Loucy (cell line): Measurements from ENCODE around the gene ZNF48.

Source experiments
- H2AFZ ChIP-seq: fragments of 200-600 bp; sonication (generic); 2 replicates; pipeline ENCODE4 v1.6.0; 2016; ENCODE audit warnings: antibody characterized with exemption, mild to moderate bottlenecking, low read length, moderate library complexity
- H3F3A ChIP-seq: fragments of 200-600 bp; 2 replicates; pipeline ENCODE4 v1.6.0; 2016; ENCODE audit warnings: antibody characterized with exemption, low read depth, mild to moderate bottlenecking
- H3K27me3 ChIP-seq: fragments of 200-600 bp; sonication (generic); 2 replicates; pipeline ENCODE4 v1.6.1; 2014; ENCODE audit warnings: low read length, mild to moderate bottlenecking; ENCODE audit not compliant: insufficient read depth, poor library complexity, severe bottlenecking
- H3K36me3 ChIP-seq: fragments of 200-600 bp; sonication (generic); 2 replicates; pipeline ENCODE4 v1.6.1; 2016; ENCODE audit warnings: low read length; ENCODE audit not compliant: insufficient read depth
- H3K4me1 ChIP-seq: fragments of 200-600 bp; sonication (generic); 2 replicates; pipeline ENCODE4 v1.5.1; 2014; ENCODE audit warnings: low read length, mild to moderate bottlenecking; ENCODE audit not compliant: insufficient read depth, poor library complexity, severe bottlenecking
- H3K4me2 ChIP-seq: fragments of 200-600 bp; sonication (generic); 2 replicates; pipeline ENCODE4 v1.6.0; 2014; ENCODE audit warnings: antibody characterized with exemption, low read length, low read depth, mild to moderate bottlenecking; ENCODE audit not compliant: poor library complexity, severe bottlenecking
- H3K4me3 ChIP-seq: fragments of 200-600 bp; sonication (generic); 2 replicates; pipeline ENCODE4 v1.5.1; 2014; ENCODE audit warnings: low read length, mild to moderate bottlenecking, mixed read lengths; ENCODE audit not compliant: poor library complexity, severe bottlenecking
- H3K79me2 ChIP-seq: fragments of 200-600 bp; sonication (generic); 2 replicates; pipeline ENCODE4 v1.6.1; 2014; ENCODE audit warnings: low read length; ENCODE audit not compliant: insufficient read depth
- H3K9ac ChIP-seq: fragments of 200-600 bp; sonication (generic); 2 replicates; pipeline ENCODE4 v1.6.0; 2014; ENCODE audit warnings: mild to moderate bottlenecking, low read depth, low read length, moderate library complexity; ENCODE audit not compliant: poor library complexity, severe bottlenecking
- H3K9me2 ChIP-seq: fragments of 200-600 bp; sonication (generic); replicated peaks from 2 replicates; pipeline ENCODE4 v1.6.1; 2016; ENCODE audit warnings: low read depth, low read length, mixed read lengths
- H3K9me3 ChIP-seq: fragments of 200-600 bp; sonication (generic); 2 replicates; pipeline ENCODE4 v1.6.1; 2014; ENCODE audit warnings: mild to moderate bottlenecking, antibody characterized with exemption, low read length, low read depth; ENCODE audit not compliant: insufficient read depth
- H4K20me1 ChIP-seq: fragments of 200-600 bp; sonication (generic); 2 replicates; pipeline ENCODE4 v1.6.0; 2014; ENCODE audit warnings: antibody characterized with exemption, low read length, mild to moderate bottlenecking; ENCODE audit not compliant: insufficient read depth, poor library complexity, severe bottlenecking
- CTCF ChIP-seq: fragments of 200-600 bp; sonication (generic); conservative IDR thresholded peaks from 2 replicates; pipeline ENCODE4 v1.5.1; 2014; ENCODE audit warnings: mild to moderate bottlenecking, antibody characterized with exemption, low read length
- EZH2phosphoT487 ChIP-seq: fragments of 200-600 bp; IDR thresholded peaks from 2 replicates; pipeline ENCODE4 v1.6.1; 2018; ENCODE audit warnings: antibody characterized with exemption, mild to moderate bottlenecking, moderate library complexity, borderline replicate concordance

The ZNF48 gene

GRCh38 chr16:30369938-30370455, 25.2 kb upstream of the ZNF48 start:
- H3K9me2 ChIP-seq: no peaks in the 10 kb centered on the region
- peaks cover 39% of the 10 kb centered on the region for H3K4me1 ChIP-seq
- TF ChIP-seq EZH2phosphoT487 (no peak), CTCF (no peak; the same call in 1 of the 2 replicates)
- H4K20me1 ChIP-seq: peaks cover 41% of the 10 kb centered on the region
- H3K9me3 ChIP-seq: no peaks in the 10 kb centered on the region
- H2AFZ ChIP-seq: no peak overlapping the region
- H3K79me2 ChIP-seq: peaks cover 48% of the 10 kb centered on the region
- no peaks in the 10 kb centered on the region for H3K27me3 ChIP-seq
- peak overlapping the region; percentile 85 for H3K4me3 ChIP-seq
- no peaks in the 10 kb centered on the region for H3F3A ChIP-seq
- peak overlapping the region; percentile 98 for H3K4me2 ChIP-seq
- peak overlapping the region; percentile 78 for H3K9ac ChIP-seq
- H3K36me3 ChIP-seq: 0 out of 2 replicates have a peak, but pooled peaks cover 3% of the 10 kb centered on the region

- H3K9ac ChIP-seq: peak within 1 kb of the TSS; percentile 83
- H2AFZ ChIP-seq: peak within 1 kb of the TSS; percentile 18; the same call in 1 of the 2 replicates
- peak within 1 kb of the TSS; percentile 85 for H3K4me3 ChIP-seq
- H3K27me3 ChIP-seq: no peaks in the 10 kb centered on the region
- H3K4me1 ChIP-seq: peaks cover 32% of the 10 kb centered on the region
- TF ChIP-seq EZH2phosphoT487 (no peak), CTCF (no peak; the same call in 1 of the 2 replicates)
- peaks cover 42% of the 10 kb centered on the region for H3K79me2 ChIP-seq
- no peaks in the 10 kb centered on the region for H3F3A ChIP-seq
- H3K4me2 ChIP-seq: peak within 1 kb of the TSS; percentile 98
- no peaks in the 10 kb centered on the region for H3K9me3 ChIP-seq
- no peaks in the 10 kb centered on the region for H3K36me3 ChIP-seq
- H4K20me1 ChIP-seq: peaks cover 35% of the 10 kb centered on the region
- H3K9me2 ChIP-seq: no peaks in the 10 kb centered on the region
Observed at GRCh38 chr16:30370456-30371247, 24.6 kb upstream of the ZNF48 start, which contains the start of gene TBC1D10B. TSS of gene TBC1D10B (minus strand) at chr16:30370494. CDS start at chr16:30370183, 311 bp downstream.

- Histone ChIP-seq H4K20me1 (peaks cover 34% of the 10 kb centered on the region), H3K9me2 (no peaks in the 10 kb centered on the region), H3F3A (no peaks in the 10 kb centered on the region), H3K9me3 (no peaks in the 10 kb centered on the region), H2AFZ (peak overlapping the region; percentile 18; the same call in 1 of the 2 replicates), H3K4me3 (peak overlapping the region; percentile 74), H3K4me2 (peak overlapping the region; percentile 92), H3K27me3 (no peaks in the 10 kb centered on the region), H3K4me1 (peaks cover 31% of the 10 kb centered on the region), H3K79me2 (peaks cover 41% of the 10 kb centered on the region), H3K36me3 (no peaks in the 10 kb centered on the region), H3K9ac (peak overlapping the region; percentile 83)
- TF ChIP-seq EZH2phosphoT487 (no peak), CTCF (peak; percentile 37; the same call in 1 of the 2 replicates)
Observed at GRCh38 chr16:30371248-30371816, 23.9 kb upstream of the ZNF48 start.
